ENCODE measurements around the gene PLTP. TPM values are rescaled to one million over a fixed set of nuclear protein-coding genes. Genes with fewer than 3 reads are reported as not detected.

Gene PLTP
- total RNA-seq, 1 experiment from 2014 or later = 17.7 TPM

- no peak overlapping the region for H3K27ac ChIP-seq (ENCODE audit: low read length)
- no TSS peak for BruUV-seq (replicated peaks)
- in situ Hi-C loops (cut with HindIII; ENCODE audit: low pct_unique_long_range_greater_than_20kb, low sequenced_read_pairs) (no loop called here), intact Hi-C loops (cut with micrococcal nuclease; ENCODE audit: unreplicated experiment) (no loop called here)
- H3K9me3 ChIP-seq (ENCODE audit: control insufficient read depth, insufficient read depth, low read depth, low read length) = no peaks in the 10 kb centered on the region
- peaks cover 6% of the 10 kb centered on the region for H3K4me1 ChIP-seq (ENCODE audit: control insufficient read depth, insufficient read depth, low read length)
- H3K36me3 ChIP-seq (ENCODE audit: control insufficient read depth, insufficient read depth, low read length) = no peaks in the 10 kb centered on the region; the same call in none of the 2 replicates
- no peaks in the 10 kb centered on the region for H3K27me3 ChIP-seq (ENCODE audit: control insufficient read depth, insufficient read depth, low read length)
- ChIA-PET POLR2A (no interaction called here), CTCF (interaction anchor here (0.7 to 1.2 kb wide), 2 partner anchors 39 to 54 kb away, joined by 3 read pairs; no protein-coding TSS in a partner anchor)
- DNase-seq (ENCODE audit: low read depth, low spot score) = no peak
- TF ChIP-seq SIN3A (IDR thresholded peaks at IDR 0.05; ENCODE audit: borderline replicate concordance, insufficient read depth, low read depth, low read length) (no peak), POLR2AphosphoS5 (IDR thresholded peaks at IDR 0.05; ENCODE audit: low read depth, low read length) (no peak), TCF7L2 (IDR thresholded peaks at IDR 0.05; ENCODE audit: low read depth, low read length) (no peak), CTCF (IDR thresholded peaks at IDR 0.05) (no peak), REST (IDR thresholded peaks at IDR 0.05; ENCODE audit: insufficient read depth in 1 of 2, low read depth in 2 of 2, low read length in 1 of 2) (no peak)
- no peak for ATAC-seq
- no peak overlapping the region for H3K4me3 ChIP-seq (ENCODE audit: low read depth in 2 of 2, low read length in 2 of 2)
These were observed 60.5 kb downstream of the PLTP start for GRCh38 chr20:45851501-45851900.

GRCh38 chr20:45850926-45851325 is 61.0 kb downstream of the PLTP start:
- in situ Hi-C loops (cut with HindIII; ENCODE audit: low pct_unique_long_range_greater_than_20kb, low sequenced_read_pairs) (no loop called here), intact Hi-C loops (cut with micrococcal nuclease; ENCODE audit: unreplicated experiment) (no loop called here)
- H3K4me3 ChIP-seq (ENCODE audit: low read depth in 2 of 2, low read length in 2 of 2) = no peak overlapping the region
- peaks cover under 1% of the 10 kb centered on the region for H3K4me1 ChIP-seq (ENCODE audit: control insufficient read depth, insufficient read depth, low read length)
- H3K27ac ChIP-seq (ENCODE audit: low read length) = no peak overlapping the region
- ATAC-seq = no peak
- H3K36me3 ChIP-seq (ENCODE audit: control insufficient read depth, insufficient read depth, low read length) = no peaks in the 10 kb centered on the region; the same call in 1 of the 2 replicates
- no peaks in the 10 kb centered on the region for H3K9me3 ChIP-seq (ENCODE audit: control insufficient read depth, insufficient read depth, low read depth, low read length)
- POLR2A ChIA-PET = no interaction called here
- no TSS peak for BruUV-seq (replicated peaks)
- no peaks in the 10 kb centered on the region for H3K27me3 ChIP-seq (ENCODE audit: control insufficient read depth, insufficient read depth, low read length)
- no peak for TF ChIP-seq CTCF (IDR thresholded peaks at IDR 0.05)
- TF ChIP-seq REST (IDR thresholded peaks at IDR 0.05; ENCODE audit: insufficient read depth in 1 of 2, low read depth in 2 of 2, low read length in 1 of 2) = no peak
- no peak for TF ChIP-seq TCF7L2 (IDR thresholded peaks at IDR 0.05; ENCODE audit: low read depth, low read length)
- no peak for TF ChIP-seq POLR2AphosphoS5 (IDR thresholded peaks at IDR 0.05; ENCODE audit: low read depth, low read length)
- no peak for TF ChIP-seq SIN3A (IDR thresholded peaks at IDR 0.05; ENCODE audit: borderline replicate concordance, insufficient read depth, low read depth, low read length)
- no peak for DNase-seq (ENCODE audit: low read depth, low spot score)
- CTCF ChIA-PET = interaction anchor here (1.2 kb wide), 1 partner anchor 39 kb away, joined by 3 read pairs; no protein-coding TSS in a partner anchor

Data from Panc1 (cell line).